ENCODE data around the gene OSTF1. TPM values are rescaled to one million over a fixed set of nuclear protein-coding genes. Genes with fewer than 3 reads are reported as not detected.

OSTF1 gene
- total and polyA plus RNA-seq, 10 of the 15 experiments (the other 5 are each of a cell fraction or from before 2014, with no cell fraction given) = 36.2 to 82.4 (median 46.9) TPM

DNA sequence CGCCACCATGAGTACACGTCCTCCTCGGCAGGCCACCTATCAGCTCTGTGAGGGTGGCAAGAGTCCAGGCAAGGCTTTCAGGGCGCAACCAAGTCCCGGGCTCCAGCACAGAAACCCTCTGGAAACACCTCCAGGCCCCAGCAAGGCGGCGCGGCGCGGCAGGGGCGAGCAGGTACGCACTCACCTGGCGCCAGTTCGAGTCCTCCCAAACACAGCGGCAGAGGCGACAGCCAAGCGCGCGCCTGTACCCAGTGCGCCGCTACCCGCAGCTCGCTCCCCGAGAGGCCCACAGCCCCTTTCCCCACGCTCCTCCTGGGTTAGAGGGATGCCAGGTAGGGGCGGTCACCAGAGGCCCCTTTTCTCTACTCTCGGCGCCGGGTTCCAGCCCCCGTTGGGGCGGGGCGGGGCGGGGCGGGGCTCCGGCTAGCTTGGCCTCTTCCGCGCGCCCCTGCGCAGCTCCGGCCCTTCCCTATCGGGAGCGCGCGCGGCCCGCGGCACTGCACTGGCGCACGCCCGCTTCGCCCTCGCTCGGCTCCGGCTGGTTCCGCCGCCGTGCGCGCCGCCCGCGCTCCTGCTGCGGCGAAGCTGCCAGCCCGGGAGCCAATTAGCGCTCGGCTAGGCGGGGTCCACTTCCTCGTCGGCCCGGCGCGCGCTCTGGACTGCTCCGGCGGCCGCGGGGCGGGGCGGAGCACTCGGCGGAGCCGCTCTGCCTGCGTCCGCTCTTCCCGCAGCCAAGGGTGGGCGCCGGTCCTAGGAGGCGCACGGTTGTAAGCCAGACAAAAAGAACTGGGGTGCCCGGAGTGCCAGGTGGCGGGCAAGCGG, at the start of gene OSTF1, which contains the start of gene NMRK1 (continued):
- TF ChIP-seq SPI1 (IDR thresholded peaks at IDR 0.05; ENCODE audit: borderline replicate concordance, insufficient read depth, low read depth, low read length) = no peak; the same call in 1 of the 2 replicates
- TF ChIP-seq STAT1 (conservative IDR thresholded peaks at IDR 0.05) = no peak
- TF ChIP-seq TCF3 (IDR thresholded peaks at IDR 0.05; ENCODE audit: borderline replicate concordance, insufficient read depth, low read depth, low read length) = no peak
- no peak for TF ChIP-seq RAD51 (IDR thresholded peaks at IDR 0.05)
- no peak for TF ChIP-seq HCFC1 (IDR thresholded peaks at IDR 0.05; ENCODE audit: low read length)
- TF ChIP-seq DPF2 (IDR thresholded peaks at IDR 0.05) = peak; percentile 58
- TF ChIP-seq, protein P1, sequence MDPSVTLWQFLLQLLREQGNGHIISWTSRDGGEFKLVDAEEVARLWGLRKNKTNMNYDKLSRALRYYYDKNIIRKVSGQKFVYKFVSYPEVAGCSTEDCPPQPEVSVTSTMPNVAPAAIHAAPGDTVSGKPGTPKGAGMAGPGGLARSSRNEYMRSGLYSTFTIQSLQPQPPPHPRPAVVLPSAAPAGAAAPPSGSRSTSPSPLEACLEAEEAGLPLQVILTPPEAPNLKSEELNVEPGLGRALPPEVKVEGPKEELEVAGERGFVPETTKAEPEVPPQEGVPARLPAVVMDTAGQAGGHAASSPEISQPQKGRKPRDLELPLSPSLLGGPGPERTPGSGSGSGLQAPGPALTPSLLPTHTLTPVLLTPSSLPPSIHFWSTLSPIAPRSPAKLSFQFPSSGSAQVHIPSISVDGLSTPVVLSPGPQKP (IDR thresholded peaks at IDR 0.05; ENCODE audit: low read depth, low read length) = no peak
- no peak for TF ChIP-seq USF1 (IDR thresholded peaks at IDR 0.05; ENCODE audit: borderline replicate concordance, extremely low read length, insufficient read depth, low read depth, low read length)
- no peak for TF ChIP-seq ZNF622 (IDR thresholded peaks at IDR 0.05)
- TF ChIP-seq, protein P2, sequence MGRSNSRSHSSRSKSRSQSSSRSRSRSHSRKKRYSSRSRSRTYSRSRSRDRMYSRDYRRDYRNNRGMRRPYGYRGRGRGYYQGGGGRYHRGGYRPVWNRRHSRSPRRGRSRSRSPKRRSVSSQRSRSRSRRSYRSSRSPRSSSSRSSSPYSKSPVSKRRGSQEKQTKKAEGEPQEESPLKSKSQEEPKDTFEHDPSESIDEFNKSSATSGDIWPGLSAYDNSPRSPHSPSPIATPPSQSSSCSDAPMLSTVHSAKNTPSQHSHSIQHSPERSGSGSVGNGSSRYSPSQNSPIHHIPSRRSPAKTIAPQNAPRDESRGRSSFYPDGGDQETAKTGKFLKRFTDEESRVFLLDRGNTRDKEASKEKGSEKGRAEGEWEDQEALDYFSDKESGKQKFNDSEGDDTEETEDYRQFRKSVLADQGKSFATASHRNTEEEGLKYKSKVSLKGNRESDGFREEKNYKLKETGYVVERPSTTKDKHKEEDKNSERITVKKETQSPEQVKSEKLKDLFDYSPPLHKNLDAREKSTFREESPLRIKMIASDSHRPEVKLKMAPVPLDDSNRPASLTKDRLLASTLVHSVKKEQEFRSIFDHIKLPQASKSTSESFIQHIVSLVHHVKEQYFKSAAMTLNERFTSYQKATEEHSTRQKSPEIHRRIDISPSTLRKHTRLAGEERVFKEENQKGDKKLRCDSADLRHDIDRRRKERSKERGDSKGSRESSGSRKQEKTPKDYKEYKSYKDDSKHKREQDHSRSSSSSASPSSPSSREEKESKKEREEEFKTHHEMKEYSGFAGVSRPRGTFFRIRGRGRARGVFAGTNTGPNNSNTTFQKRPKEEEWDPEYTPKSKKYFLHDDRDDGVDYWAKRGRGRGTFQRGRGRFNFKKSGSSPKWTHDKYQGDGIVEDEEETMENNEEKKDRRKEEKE (IDR thresholded peaks at IDR 0.05) = no peak
- no peak for TF ChIP-seq ETV6 (conservative IDR thresholded peaks at IDR 0.05 in 1 of 2, IDR thresholded peaks at IDR 0.05 in 1 of 2; ENCODE audit: borderline replicate concordance in 1 of 2, low read depth in 1 of 2)
- no peak for TF ChIP-seq JUND (IDR thresholded peaks at IDR 0.05; ENCODE audit: low read depth, low read length)
- TF ChIP-seq PRDM15 (CRISPR knock-in tag; IDR thresholded peaks at IDR 0.05) = no peak
- no peak for TF ChIP-seq NR2C2 (IDR thresholded peaks at IDR 0.05; ENCODE audit: borderline replicate concordance, control insufficient read depth, insufficient read length, low read depth)
- TF ChIP-seq ZZZ3 (IDR thresholded peaks at IDR 0.05; ENCODE audit: control insufficient read depth, insufficient read length, low read depth) = no peak
- TF ChIP-seq, protein P3, sequence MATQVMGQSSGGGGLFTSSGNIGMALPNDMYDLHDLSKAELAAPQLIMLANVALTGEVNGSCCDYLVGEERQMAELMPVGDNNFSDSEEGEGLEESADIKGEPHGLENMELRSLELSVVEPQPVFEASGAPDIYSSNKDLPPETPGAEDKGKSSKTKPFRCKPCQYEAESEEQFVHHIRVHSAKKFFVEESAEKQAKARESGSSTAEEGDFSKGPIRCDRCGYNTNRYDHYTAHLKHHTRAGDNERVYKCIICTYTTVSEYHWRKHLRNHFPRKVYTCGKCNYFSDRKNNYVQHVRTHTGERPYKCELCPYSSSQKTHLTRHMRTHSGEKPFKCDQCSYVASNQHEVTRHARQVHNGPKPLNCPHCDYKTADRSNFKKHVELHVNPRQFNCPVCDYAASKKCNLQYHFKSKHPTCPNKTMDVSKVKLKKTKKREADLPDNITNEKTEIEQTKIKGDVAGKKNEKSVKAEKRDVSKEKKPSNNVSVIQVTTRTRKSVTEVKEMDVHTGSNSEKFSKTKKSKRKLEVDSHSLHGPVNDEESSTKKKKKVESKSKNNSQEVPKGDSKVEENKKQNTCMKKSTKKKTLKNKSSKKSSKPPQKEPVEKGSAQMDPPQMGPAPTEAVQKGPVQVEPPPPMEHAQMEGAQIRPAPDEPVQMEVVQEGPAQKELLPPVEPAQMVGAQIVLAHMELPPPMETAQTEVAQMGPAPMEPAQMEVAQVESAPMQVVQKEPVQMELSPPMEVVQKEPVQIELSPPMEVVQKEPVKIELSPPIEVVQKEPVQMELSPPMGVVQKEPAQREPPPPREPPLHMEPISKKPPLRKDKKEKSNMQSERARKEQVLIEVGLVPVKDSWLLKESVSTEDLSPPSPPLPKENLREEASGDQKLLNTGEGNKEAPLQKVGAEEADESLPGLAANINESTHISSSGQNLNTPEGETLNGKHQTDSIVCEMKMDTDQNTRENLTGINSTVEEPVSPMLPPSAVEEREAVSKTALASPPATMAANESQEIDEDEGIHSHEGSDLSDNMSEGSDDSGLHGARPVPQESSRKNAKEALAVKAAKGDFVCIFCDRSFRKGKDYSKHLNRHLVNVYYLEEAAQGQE (IDR thresholded peaks at IDR 0.05; ENCODE audit: low read depth, low read length) = no peak

Measured in GM12878 (cell line).